H7 (cell line): Measurements from ENCODE around the gene TMEM255B. TPM values are rescaled to one million over a fixed set of nuclear protein-coding genes. Genes with fewer than 3 reads are reported as not detected.
A peak's percentile ranks its signal among the peaks of the same experiment; 100 is the strongest.

Experiments used
- DNase-seq: peaks from one replicate; pipeline ENCODE4 v3.0.0; 2012
- H3K27me3 ChIP-seq: 2 replicates; pipeline ENCODE4 v1.6.0; 2011; ENCODE audit warnings: mild to moderate bottlenecking, low read length; ENCODE audit not compliant: control insufficient read depth, insufficient read depth
- H3K36me3 ChIP-seq: replicated peaks from 2 replicates; pipeline ENCODE4 v1.5.1; 2011; ENCODE audit warnings: low read length; ENCODE audit not compliant: control insufficient read depth, insufficient read depth
- H3K4me3 ChIP-seq: 2 replicates; pipeline ENCODE4 v1.5.1; 2011; ENCODE audit warnings: low read depth, mild to moderate bottlenecking, control low read depth, low read length, moderate library complexity; ENCODE audit not compliant: insufficient read depth
- total RNA-seq: library from RNA; depleted of rRNA; stranded (reverse); fragments of >200 nt; shearing (Covaris generic); gene quantifications from 2 replicates; pipeline ENCODE4 v1.2.3, GENCODE V29; 2014

The TMEM255B gene
- total RNA-seq, 1 experiment from 2014 or later, result 2.7 TPM

- Histone ChIP-seq H3K27me3 (no peaks in the 10 kb centered on the region), H3K4me3 (no peak overlapping the region), H3K36me3 (no peaks in the 10 kb centered on the region)
- DNase-seq, result peak; percentile 22
Observed at GRCh38 chr13:113845723-113846635, 87.0 kb downstream of the TMEM255B start.

DNA sequence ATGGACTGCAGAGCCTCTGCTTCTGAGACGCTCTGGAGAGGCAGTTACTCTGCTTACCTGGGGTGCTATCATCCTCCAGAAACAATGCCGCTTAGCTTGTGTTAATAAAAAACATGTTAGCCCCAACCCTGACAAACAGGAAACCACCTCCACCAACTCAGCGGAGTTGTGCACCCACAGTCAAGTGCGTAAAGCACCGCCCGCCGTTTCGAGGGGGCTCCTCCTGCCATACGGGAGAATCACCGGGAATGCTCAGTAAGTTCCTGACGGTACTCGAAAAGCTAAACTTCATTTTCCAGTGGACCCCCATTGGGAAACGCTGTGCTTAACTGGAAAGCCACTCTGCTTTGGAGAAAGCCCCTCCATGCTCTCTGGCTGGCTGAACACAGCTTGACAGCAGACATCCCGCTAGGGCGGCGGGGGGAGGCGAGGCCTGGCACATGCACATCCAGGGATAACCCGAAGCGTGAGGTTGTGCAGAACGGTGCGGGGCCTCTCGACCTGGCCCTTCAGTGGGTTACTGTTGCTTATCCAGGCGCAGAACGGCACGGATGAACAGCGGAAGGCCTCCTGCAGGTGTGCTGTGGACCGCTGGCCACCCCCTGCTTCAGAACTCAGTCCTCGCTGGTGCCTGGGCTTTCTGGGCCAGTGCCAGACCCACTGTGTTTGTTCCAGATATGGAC is 87.8 kb downstream of the TMEM255B start:
- no peak overlapping the region for H3K4me3 ChIP-seq
- H3K27me3 ChIP-seq, result no peaks in the 10 kb centered on the region
- DNase-seq, result peak; percentile 47
- no peaks in the 10 kb centered on the region for H3K36me3 ChIP-seq

GRCh38 chr13:113848020-113848419 is 89.0 kb downstream of the TMEM255B start:
- peak; percentile 49 for DNase-seq
- Histone ChIP-seq H3K36me3 (no peaks in the 10 kb centered on the region), H3K4me3 (no peak overlapping the region), H3K27me3 (no peaks in the 10 kb centered on the region)

GRCh38 chr13:113848431-113849260 is 89.6 kb downstream of the TMEM255B start:
- no peaks in the 10 kb centered on the region for H3K36me3 ChIP-seq
- no peaks in the 10 kb centered on the region for H3K27me3 ChIP-seq
- DNase-seq, result peak; percentile 72
- H3K4me3 ChIP-seq, result no peak overlapping the region

GRCh38 chr13:113849546-113849945 is 90.5 kb downstream of the TMEM255B start:
- DNase-seq, result peak; percentile 16
- no peaks in the 10 kb centered on the region for H3K36me3 ChIP-seq
- H3K27me3 ChIP-seq, result no peaks in the 10 kb centered on the region
- H3K4me3 ChIP-seq, result no peak overlapping the region

DNA sequence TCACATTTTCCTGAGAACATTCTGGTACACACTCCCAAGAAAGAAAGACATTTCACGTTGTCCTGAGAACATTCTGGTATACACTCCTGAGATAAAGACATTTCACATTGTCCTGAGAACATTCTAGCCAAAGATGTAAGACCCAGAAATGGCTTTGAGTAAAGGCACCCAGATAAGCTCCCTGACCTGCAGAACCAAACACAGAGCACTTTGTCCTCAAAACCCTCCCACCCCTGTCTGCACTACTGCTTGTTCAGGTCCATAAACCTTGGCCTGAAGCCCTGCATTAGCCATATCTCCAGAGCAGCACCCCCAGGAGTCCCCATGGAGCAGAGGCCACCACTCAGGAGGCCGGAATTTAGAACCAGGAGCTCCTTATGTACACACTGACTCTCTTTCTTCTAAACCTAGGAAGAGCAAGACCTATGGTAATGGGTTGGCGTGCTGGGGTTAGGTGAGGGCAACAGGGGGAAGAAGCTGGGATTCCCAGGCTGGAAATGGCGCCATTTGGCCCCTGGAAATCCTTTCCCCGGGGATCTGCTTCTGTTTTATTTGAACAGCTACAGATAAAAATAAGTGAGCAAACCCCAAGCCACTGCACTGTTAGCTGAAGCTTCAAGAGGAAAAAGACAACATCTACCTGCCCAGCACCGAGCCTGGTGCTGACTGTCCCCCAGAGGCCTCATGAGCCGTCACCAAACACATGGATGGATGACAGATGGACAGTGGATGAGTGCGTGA is 91.1 kb downstream of the TMEM255B start:
- H3K4me3 ChIP-seq, result no peak overlapping the region
- peak; percentile 15 for DNase-seq
- no peaks in the 10 kb centered on the region for H3K27me3 ChIP-seq
- H3K36me3 ChIP-seq, result no peaks in the 10 kb centered on the region

DNA sequence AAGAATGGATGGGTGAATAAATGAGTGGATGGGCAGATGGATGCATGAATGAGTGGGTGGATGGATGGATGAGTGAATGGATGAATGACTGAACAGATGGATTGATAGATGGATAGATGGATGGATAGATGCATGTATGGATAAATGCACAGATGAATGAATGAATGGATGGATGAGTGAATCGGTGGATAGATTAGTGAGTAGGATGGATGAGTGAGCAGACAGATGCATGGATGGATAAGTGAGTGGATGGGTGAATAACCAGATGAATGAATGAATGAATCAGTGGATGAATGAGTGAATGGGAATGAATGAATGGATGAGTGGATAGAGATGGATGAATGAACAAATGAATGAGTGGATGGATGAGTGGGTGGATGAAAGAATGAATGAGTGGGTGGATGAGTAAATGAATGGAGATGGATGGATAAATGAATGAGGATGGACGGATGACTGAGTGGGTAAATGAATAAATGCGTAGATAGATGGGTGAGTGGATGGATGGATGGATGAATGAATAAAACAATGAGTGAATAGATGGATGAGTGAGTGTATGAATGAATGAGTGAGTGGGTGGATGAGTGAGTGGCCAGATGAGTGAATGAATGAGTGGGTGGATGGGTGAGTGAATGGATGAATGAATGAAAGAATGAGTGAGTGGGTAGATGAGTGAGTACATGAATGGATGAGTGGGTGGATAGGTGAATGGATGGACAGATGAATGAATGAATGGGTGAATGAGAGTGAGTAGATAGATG is 91.9 kb downstream of the TMEM255B start:
- Histone ChIP-seq H3K4me3 (no peak overlapping the region), H3K36me3 (no peaks in the 10 kb centered on the region), H3K27me3 (no peaks in the 10 kb centered on the region)
- DNase-seq, result no peak

- H3K27me3 ChIP-seq, result no peaks in the 10 kb centered on the region
- H3K36me3 ChIP-seq, result no peaks in the 10 kb centered on the region
- H3K4me3 ChIP-seq, result no peak overlapping the region
- peak; percentile 6 for DNase-seq
Observed at GRCh38 chr13:113851480-113851803, 92.4 kb downstream of the TMEM255B start.

- DNase-seq, result peak; percentile 42
- no peaks in the 10 kb centered on the region for H3K27me3 ChIP-seq
- no peak overlapping the region for H3K4me3 ChIP-seq
- no peaks in the 10 kb centered on the region for H3K36me3 ChIP-seq
Observed at GRCh38 chr13:113851826-113852535, 93.0 kb downstream of the TMEM255B start.

DNA sequence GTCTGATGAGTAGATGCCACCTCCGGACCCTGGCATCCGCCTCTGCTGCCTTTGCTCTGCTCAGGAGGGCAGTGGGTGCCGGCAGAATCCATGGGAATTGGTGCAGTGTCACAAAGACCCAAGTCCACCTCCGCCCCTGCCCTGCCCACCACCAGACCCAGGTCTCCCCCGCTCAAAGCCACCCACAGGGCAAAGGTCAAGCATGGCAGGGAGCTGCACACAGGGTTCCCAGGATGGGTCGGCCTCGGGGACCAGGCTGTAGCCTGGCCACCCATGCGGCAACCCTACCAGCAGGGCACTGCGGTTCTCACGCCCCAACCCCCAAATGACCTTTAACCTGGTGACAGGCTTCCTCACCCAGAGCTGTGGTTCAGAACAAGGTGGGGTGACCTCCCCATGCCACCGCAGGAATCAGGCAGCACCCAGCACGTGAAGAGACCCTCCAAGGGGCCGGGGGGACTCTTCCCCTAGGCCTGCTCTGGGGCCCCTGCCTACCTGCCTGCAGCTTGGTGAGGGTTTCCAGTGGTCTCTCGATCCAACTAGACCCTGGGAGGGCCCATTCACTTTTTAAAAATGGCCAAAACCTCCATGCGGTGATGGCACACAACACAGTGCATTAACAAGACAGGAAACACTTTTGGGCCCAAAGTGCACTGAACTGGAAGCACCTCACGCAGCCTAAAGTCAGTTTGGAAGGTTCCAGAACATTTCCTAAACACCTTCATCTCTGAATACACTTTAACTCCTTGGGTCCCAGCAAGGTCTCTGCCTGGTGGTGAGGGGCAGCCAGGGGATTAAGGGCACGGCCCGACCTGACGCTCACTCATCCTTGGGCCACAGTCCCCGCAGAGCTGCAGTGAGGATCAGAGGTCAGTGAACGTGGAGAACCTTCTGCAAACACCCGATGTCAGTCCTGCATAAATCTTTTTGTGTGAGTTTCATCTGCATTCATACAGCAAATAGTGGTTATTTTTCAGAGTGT is 93.8 kb downstream of the TMEM255B start:
- Histone ChIP-seq H3K27me3 (no peaks in the 10 kb centered on the region), H3K36me3 (no peaks in the 10 kb centered on the region), H3K4me3 (no peak overlapping the region)
- peak; percentile 50 for DNase-seq

GRCh38 chr13:113853518-113854237 is 94.7 kb downstream of the TMEM255B start:
- H3K36me3 ChIP-seq, result no peaks in the 10 kb centered on the region
- DNase-seq, result peak; percentile 63
- H3K27me3 ChIP-seq, result no peaks in the 10 kb centered on the region
- no peak overlapping the region for H3K4me3 ChIP-seq
